ENCODE measurements around the gene FUBP3.

Gene FUBP3

GRCh38 chr9:130687615-130688014 is 108.2 kb downstream of the FUBP3 start:
- no peak for DNase-seq

Measured in fibroblast of skin of back (primary cell).